CD4-positive, alpha-beta memory T cell (primary cell): ENCODE measurements around the gene WNT4. TPM values are rescaled to one million over a fixed set of nuclear protein-coding genes. Genes with fewer than 3 reads are reported as not detected.

Source experiments
- CTCF ChIA-PET: fragments of 350-600 bp; sonication (Branson Sonifier 250); formaldehyde crosslinking; loops from one replicate; lab custom pipeline; 2021; ENCODE audit warnings: inconsistent platforms; ENCODE audit not compliant: partially characterized antibody; lab: Charles Lee
- POLR2A ChIA-PET: fragments of 350-600 bp; sonication (Branson Sonifier 250); formaldehyde crosslinking; loops from one replicate; lab custom pipeline; 2021; ENCODE audit not compliant: partially characterized antibody; lab: Charles Lee
- DNase-seq, 5 donors: peaks; one replicate each; pipeline versions ENCODE4 v3.0.0 to v3.0.0-alpha.2; 2020 to 2022; ENCODE audit warnings: mixed read lengths in 1 of 5
- H3K27ac ChIP-seq: one replicate; pipeline ENCODE4 v1.7.0; 2013; ENCODE audit warnings: low read depth, low read length
- H3K27me3 ChIP-seq: 2 replicates; pipeline ENCODE4 v1.7.0; 2013; ENCODE audit warnings: mild to moderate bottlenecking, low read length, moderate library complexity; ENCODE audit not compliant: insufficient read depth
- H3K36me3 ChIP-seq: 2 replicates; pipeline ENCODE4 v1.7.0; 2013; ENCODE audit warnings: mild to moderate bottlenecking, low read length, moderate library complexity; ENCODE audit not compliant: insufficient read depth
- H3K4me1 ChIP-seq: 2 replicates; pipeline ENCODE4 v1.7.0; 2013; ENCODE audit warnings: mild to moderate bottlenecking, low read length, moderate library complexity; ENCODE audit not compliant: insufficient read depth
- H3K4me3 ChIP-seq, 2 donors: one replicate each; pipeline ENCODE4 v1.7.0; 2013; ENCODE audit warnings: low read length in 2 of 2, mild to moderate bottlenecking in 1 of 2
- H3K9me3 ChIP-seq, 2 donors: one replicate each; pipeline ENCODE4 v1.7.0; 2013; ENCODE audit warnings: low read length in 2 of 2, control low read depth in 1 of 2; ENCODE audit not compliant: control insufficient read depth in 1 of 2
- H3K27ac Mint-ChIP-seq, 7 donors: one replicate each; pipeline ENCODE4 v1.8.0; 2020 to 2021; ENCODE audit warnings: mixed read lengths in 7 of 7, mild to moderate bottlenecking in 6 of 7, inconsistent platforms in 3 of 7, moderate library complexity in 3 of 7
- H3K27me3 Mint-ChIP-seq, 2 donors: one replicate each; pipeline ENCODE4 v1.8.0; 2020 to 2021; ENCODE audit warnings: mixed read lengths in 2 of 2
- H3K36me3 Mint-ChIP-seq, 2 donors: one replicate each; pipeline ENCODE4 v1.8.0; 2020 to 2021; ENCODE audit warnings: mixed read lengths in 2 of 2, inconsistent platforms in 1 of 2, mild to moderate bottlenecking in 1 of 2
- H3K4me1 Mint-ChIP-seq, 4 donors: one replicate each; pipeline ENCODE4 v1.8.0; 2020 to 2021; ENCODE audit warnings: mixed read lengths in 4 of 4, mild to moderate bottlenecking in 1 of 4
- H3K4me3 Mint-ChIP-seq, 8 donors: one replicate each; pipeline ENCODE4 v1.8.0; 2020 to 2021; ENCODE audit warnings: mixed read lengths in 8 of 8, mild to moderate bottlenecking in 7 of 8, moderate library complexity in 6 of 8, inconsistent platforms in 3 of 8
- H3K9me3 Mint-ChIP-seq, 8 donors: one replicate each; pipeline ENCODE4 v1.8.0; 2020 to 2021; ENCODE audit warnings: mixed read lengths in 8 of 8, mild to moderate bottlenecking in 5 of 8, inconsistent platforms in 3 of 8, moderate library complexity in 1 of 8
- intact Hi-C: fragments of 100-400 bp; cut with micrococcal nuclease; formaldehyde crosslinking; loops from one replicate; pipeline ENCODE4 v1.15.1; 2023
- polyA plus RNA-seq, 2 donors: library from polyadenylated mRNA; unstranded; fragments of 300-500 nt; fragmentation: Illumina TruSeq; gene quantifications; one replicate each; pipeline ENCODE4 v1.2.3, GENCODE V29; 2021
- total RNA-seq, 2 experiments: library from RNA; stranded (reverse); gene quantifications; one replicate each; pipeline ENCODE4 v1.2.3, GENCODE V29; 2021

WNT4 gene
- total and polyA plus RNA-seq, 4 experiments from 2014 or later = 0.10 TPM; not detected in 3

DNA sequence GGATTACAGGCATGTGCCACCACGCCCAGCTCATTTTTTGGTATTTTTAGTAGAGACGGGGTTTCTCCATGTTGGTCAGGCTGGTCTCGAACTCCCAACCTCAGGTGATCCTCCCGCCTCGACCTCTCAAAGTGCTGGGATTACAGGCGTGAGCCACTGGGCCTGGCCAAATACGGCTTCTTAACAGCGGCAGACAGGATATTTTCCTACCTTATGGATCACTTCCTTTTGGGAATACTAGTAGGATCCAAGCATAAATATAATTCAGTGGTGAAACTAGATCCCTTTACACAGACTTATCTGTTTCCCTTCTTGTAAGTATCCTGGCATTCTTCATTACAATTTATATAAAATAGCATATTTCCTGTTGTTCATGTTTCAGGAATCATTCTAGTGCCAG lies 40.9 kb downstream of the WNT4 start:
- H3K4me3 Mint-ChIP-seq = no peak overlapping the region
- ChIA-PET CTCF (no interaction called here), POLR2A (interaction anchor here (0.7 to 2.1 kb wide), 3 partner anchors 9 to 77 kb away, joined by 3 to 8 read pairs (median 4); no protein-coding TSS in a partner anchor)
- Histone ChIP-seq H3K36me3 (peaks cover 15% of the 10 kb centered on the region), H3K9me3 (no peaks in the 10 kb centered on the region), H3K27me3 (no peaks in the 10 kb centered on the region), H3K4me3 (no peak overlapping the region), H3K4me1 (peaks cover 85% of the 10 kb centered on the region), H3K27ac (no peak overlapping the region)
- peaks cover 16 to 55% of the 10 kb centered on the region in 2 donors for H3K36me3 Mint-ChIP-seq
- H3K9me3 Mint-ChIP-seq = no peaks in the 10 kb centered on the region
- intact Hi-C loops = no loop called here
- no peak for DNase-seq
- H3K4me1 Mint-ChIP-seq = peaks cover 57 to 92% (median 78%) of the 10 kb centered on the region in 4 donors
- H3K27ac Mint-ChIP-seq = peak overlapping the region in 2 of 7 donors; percentile 22 to 80
- no peaks in the 10 kb centered on the region for H3K27me3 Mint-ChIP-seq

DNA sequence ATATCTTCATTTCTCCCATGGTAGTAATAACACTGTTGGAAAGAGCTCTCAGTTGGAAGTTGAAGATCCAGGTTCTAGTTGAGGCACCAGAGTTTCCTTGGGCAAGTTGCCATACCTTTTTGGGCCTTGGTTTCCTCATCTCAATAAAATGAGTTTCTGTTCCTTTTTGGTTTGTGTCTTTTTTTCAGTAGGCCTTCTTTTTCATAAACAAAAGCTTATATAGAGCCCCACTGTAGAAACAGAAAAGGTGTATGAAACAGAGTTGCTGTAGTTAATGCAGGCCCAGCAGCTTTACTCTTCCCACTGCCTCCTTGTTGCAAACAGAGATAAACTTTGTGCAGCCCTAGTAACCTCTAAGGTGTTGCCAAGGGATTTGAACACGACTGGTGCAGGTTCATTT lies 41.7 kb downstream of the WNT4 start:
- POLR2A ChIA-PET = interaction anchor here (0.7 to 1.4 kb wide), 5 partner anchors 8 to 351 kb away, joined by 3 to 7 read pairs (median 4); no protein-coding TSS in a partner anchor

DNA sequence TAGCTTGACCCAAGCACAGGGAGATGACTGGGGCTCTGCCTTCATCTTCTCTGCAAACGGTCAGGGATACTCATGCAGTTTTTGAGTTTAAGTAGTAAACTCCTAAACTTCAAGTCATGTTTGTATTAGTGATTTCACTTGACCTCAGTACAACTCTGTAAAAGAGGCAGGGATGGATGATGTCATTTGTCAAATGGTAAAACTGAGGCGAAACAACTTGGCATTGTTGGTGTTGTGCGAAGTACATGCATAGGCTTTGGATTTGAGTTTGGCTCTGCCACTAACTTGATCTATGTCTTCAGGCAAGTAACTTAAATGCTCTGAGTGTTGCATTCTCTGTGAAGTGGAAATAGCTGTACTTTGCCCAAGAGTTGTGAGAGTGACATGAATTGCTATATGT lies 42.7 kb downstream of the WNT4 start:
- Mint-ChIP-seq H3K4me1 (peaks cover 51 to 87% (median 69%) of the 10 kb centered on the region in 4 donors), H3K27me3 (no peaks in the 10 kb centered on the region), H3K27ac (peak overlapping the region in 4 of 7 donors; percentile 57 to 93 (median 69)), H3K9me3 (no peaks in the 10 kb centered on the region), H3K36me3 (peaks cover 17 to 64% of the 10 kb centered on the region in 2 donors), H3K4me3 (peak overlapping the region in 1 of 8 donors; percentile 16)
- H3K4me3 ChIP-seq = no peak overlapping the region
- ChIA-PET CTCF (interaction anchor here (0.6 to 1.6 kb wide), 7 partner anchors 10 to 542 kb away, joined by 3 to 4 read pairs (median 3); no protein-coding TSS in a partner anchor), POLR2A (interaction anchor here (0.9 to 2.0 kb wide), 5 partner anchors 11 to 75 kb away, joined by 4 to 12 read pairs (median 11); partner anchors contain the start of gene CDC42)
- intact Hi-C loops = no loop called here
- H3K27ac ChIP-seq = no peak overlapping the region
- peaks cover 20% of the 10 kb centered on the region for H3K36me3 ChIP-seq
- no peak for DNase-seq
- H3K4me1 ChIP-seq = peaks cover 73% of the 10 kb centered on the region
- H3K27me3 ChIP-seq = no peaks in the 10 kb centered on the region
- no peaks in the 10 kb centered on the region for H3K9me3 ChIP-seq

More for the DNA sequence above, 41.7 kb downstream of the WNT4 start:
- intact Hi-C loops = no loop called here
- Mint-ChIP-seq H3K27me3 (no peaks in the 10 kb centered on the region), H3K36me3 (peaks cover 17 to 61% of the 10 kb centered on the region in 2 donors), H3K27ac (peak overlapping the region; percentile 27 to 78 (median 59)), H3K9me3 (no peaks in the 10 kb centered on the region), H3K4me1 (peaks cover 56 to 92% (median 74%) of the 10 kb centered on the region in 4 donors), H3K4me3 (peak overlapping the region in 1 of 8 donors; percentile 14)
- CTCF ChIA-PET = interaction anchor here (0.9 to 1.6 kb wide), 3 partner anchors 9 to 77 kb away, joined by 3 to 5 read pairs (median 4); no protein-coding TSS in a partner anchor
- Histone ChIP-seq H3K27ac (peak overlapping the region; percentile 6), H3K27me3 (no peaks in the 10 kb centered on the region), H3K4me3 (no peak overlapping the region), H3K36me3 (peaks cover 20% of the 10 kb centered on the region), H3K9me3 (no peaks in the 10 kb centered on the region), H3K4me1 (peaks cover 83% of the 10 kb centered on the region)
- DNase-seq = no peak

DNA sequence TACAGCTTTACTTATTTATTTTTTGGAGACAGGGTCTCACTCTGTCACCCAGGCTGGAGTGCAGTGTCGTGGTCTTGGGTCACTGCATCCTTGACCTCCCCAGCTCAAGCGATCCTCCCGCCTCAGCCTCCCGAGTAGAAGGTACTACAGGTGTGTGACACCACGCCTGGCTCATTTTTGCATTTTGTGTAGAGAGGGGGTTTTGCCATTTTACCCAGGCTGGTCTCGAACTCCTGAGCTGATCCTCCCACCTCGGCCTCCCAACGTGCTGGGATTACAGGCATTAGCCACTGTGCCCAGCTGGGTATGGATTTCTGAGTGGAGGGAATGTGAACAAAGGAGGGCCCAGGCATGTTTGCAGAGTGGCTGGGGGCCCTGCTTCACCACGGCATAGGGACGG lies 44.1 kb downstream of the WNT4 start:
- Histone ChIP-seq H3K4me1 (peaks cover 59% of the 10 kb centered on the region), H3K27ac (no peak overlapping the region), H3K9me3 (no peaks in the 10 kb centered on the region), H3K36me3 (peaks cover 20% of the 10 kb centered on the region), H3K4me3 (no peak overlapping the region), H3K27me3 (no peaks in the 10 kb centered on the region)
- intact Hi-C loops = no loop called here
- Mint-ChIP-seq H3K4me3 (no peak overlapping the region), H3K27me3 (no peaks in the 10 kb centered on the region), H3K4me1 (peaks cover 45 to 81% (median 63%) of the 10 kb centered on the region in 4 donors), H3K27ac (peak overlapping the region in 5 of 7 donors; percentile 2 to 77 (median 63)), H3K36me3 (peaks cover 27 to 71% of the 10 kb centered on the region in 2 donors), H3K9me3 (no peaks in the 10 kb centered on the region)
- DNase-seq = no peak
- ChIA-PET CTCF (interaction anchor here (1.1 to 1.5 kb wide), 3 partner anchors 60 to 76 kb away, joined by 3 read pairs; no protein-coding TSS in a partner anchor), POLR2A (interaction anchor here (1.3 to 2.0 kb wide), 5 partner anchors 9 to 74 kb away, joined by 3 to 12 read pairs (median 11); partner anchors contain the start of gene CDC42)

DNA sequence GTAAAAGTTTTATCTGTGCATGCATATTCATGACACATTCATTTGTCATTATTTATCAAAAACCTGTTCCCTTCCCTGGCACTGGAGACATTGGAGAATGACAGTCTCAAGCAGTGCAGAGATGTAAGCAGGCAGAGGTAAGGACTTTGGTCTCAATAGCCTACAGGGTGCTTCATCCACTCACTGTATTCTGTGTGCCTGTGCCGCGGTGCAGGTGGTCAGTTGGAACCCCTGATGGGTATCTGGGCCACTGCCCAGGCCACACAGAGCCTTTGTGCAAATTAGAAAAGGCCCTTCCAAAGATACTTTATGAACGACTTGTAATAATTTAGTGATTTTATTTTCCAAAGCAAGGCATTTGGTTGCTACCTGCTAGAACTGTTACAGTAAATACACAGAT lies 46.4 kb downstream of the WNT4 start:
- H3K36me3 ChIP-seq = peaks cover 28% of the 10 kb centered on the region
- Mint-ChIP-seq H3K4me1 (peaks cover 36 to 82% (median 60%) of the 10 kb centered on the region in 4 donors), H3K4me3 (no peak overlapping the region), H3K27ac (peak overlapping the region in 1 of 7 donors; percentile 38), H3K9me3 (no peaks in the 10 kb centered on the region), H3K27me3 (no peaks in the 10 kb centered on the region), H3K36me3 (peaks cover 43 to 80% of the 10 kb centered on the region in 2 donors)
- DNase-seq = no peak
- H3K27me3 ChIP-seq = no peaks in the 10 kb centered on the region
- peaks cover 56% of the 10 kb centered on the region for H3K4me1 ChIP-seq
- CTCF ChIA-PET = interaction anchor here (2.3 kb wide), 1 partner anchor 9 kb away, joined by 8 read pairs; no protein-coding TSS in a partner anchor
- intact Hi-C loops = no loop called here
- no peak overlapping the region for H3K4me3 ChIP-seq
- POLR2A ChIA-PET = no interaction called here
- no peaks in the 10 kb centered on the region for H3K9me3 ChIP-seq
- no peak overlapping the region for H3K27ac ChIP-seq

DNA sequence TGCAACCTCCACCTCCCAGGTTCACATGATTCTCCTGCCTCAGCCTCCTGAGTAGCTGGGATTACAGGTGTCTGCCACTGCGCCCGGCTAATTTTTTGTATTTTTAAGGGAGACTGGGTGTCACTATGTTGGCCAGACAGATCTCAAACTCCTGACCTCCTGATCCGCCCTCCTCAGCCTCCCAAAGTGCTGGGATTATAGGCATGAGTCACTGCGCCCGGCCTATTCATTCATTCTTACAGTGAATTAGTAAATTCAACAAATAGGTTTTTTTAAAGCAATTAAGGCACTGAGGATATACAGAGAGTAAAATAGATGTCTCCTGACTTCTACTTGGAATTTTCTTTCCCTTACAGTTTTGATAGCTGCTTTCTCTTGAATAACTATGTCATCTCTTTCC lies 46.9 kb downstream of the WNT4 start:
- POLR2A ChIA-PET = interaction anchor here (1.0 kb wide), 1 partner anchor 71 kb away, joined by 3 read pairs; no protein-coding TSS in a partner anchor
- peaks cover 31% of the 10 kb centered on the region for H3K36me3 ChIP-seq

DNA sequence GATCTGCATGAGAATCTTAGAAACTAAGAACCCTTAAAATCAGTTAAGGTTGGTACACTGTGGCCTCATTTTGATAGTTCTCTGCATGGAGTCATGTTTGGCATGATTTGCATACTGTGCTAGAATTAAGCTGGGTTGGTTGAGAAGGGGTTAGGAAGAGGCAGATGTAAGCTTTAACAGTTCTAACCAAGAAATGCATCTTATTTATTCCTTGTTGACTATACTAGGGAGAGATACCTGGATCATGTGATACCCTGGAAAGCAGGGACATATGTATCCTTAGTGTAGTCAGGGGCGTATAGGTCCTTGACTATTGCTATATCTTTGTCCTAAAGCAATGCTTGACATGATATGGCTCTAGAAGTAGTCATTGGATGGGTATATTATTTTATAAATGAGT lies 49.4 kb downstream of the WNT4 start:
- no peak for DNase-seq
- Histone ChIP-seq H3K36me3 (peaks cover 45% of the 10 kb centered on the region), H3K27me3 (no peaks in the 10 kb centered on the region), H3K4me1 (peaks cover 56% of the 10 kb centered on the region), H3K4me3 (no peak overlapping the region), H3K27ac (no peak overlapping the region), H3K9me3 (no peaks in the 10 kb centered on the region)
- ChIA-PET CTCF (interaction anchor here (1.1 to 3.4 kb wide), 3 partner anchors 12 to 70 kb away, joined by 3 to 21 read pairs (median 16); no protein-coding TSS in a partner anchor), POLR2A (interaction anchor here (1.0 to 5.3 kb wide), 9 partner anchors 8 to 311 kb away, joined by 3 to 38 read pairs (median 5); partner anchors contain the start of genes CDC42 and USP48)
- H3K36me3 Mint-ChIP-seq = peaks cover 58 to 87% of the 10 kb centered on the region in 2 donors
- H3K9me3 Mint-ChIP-seq = no peaks in the 10 kb centered on the region
- H3K4me3 Mint-ChIP-seq = no peak overlapping the region
- peaks cover 45 to 82% (median 64%) of the 10 kb centered on the region in 4 donors for H3K4me1 Mint-ChIP-seq
- intact Hi-C loops = no loop called here
- peak overlapping the region in 4 of 7 donors; percentile 26 to 85 (median 62) for H3K27ac Mint-ChIP-seq
- no peaks in the 10 kb centered on the region for H3K27me3 Mint-ChIP-seq

More for the DNA sequence above, 46.9 kb downstream of the WNT4 start:
- Histone ChIP-seq H3K9me3 (no peaks in the 10 kb centered on the region), H3K27ac (no peak overlapping the region), H3K4me1 (peaks cover 56% of the 10 kb centered on the region), H3K27me3 (no peaks in the 10 kb centered on the region), H3K4me3 (no peak overlapping the region)
- intact Hi-C loops = no loop called here
- Mint-ChIP-seq H3K9me3 (no peaks in the 10 kb centered on the region), H3K4me1 (peaks cover 37 to 82% (median 60%) of the 10 kb centered on the region in 4 donors), H3K27ac (peak overlapping the region in 1 of 7 donors; percentile 38), H3K27me3 (no peaks in the 10 kb centered on the region), H3K4me3 (no peak overlapping the region), H3K36me3 (peaks cover 46 to 83% of the 10 kb centered on the region in 2 donors)
- DNase-seq = no peak
- CTCF ChIA-PET = interaction anchor here (2.3 kb wide), 1 partner anchor 9 kb away, joined by 8 read pairs; no protein-coding TSS in a partner anchor
